Right hindlimb (tissue), 1 donor: ENCODE results near the gene FOXN3.
A peak's percentile ranks its signal among the peaks of the same experiment; 100 is the strongest.

Experiments
- DNase-seq: peaks from one replicate; pipeline ENCODE4 v3.0.0-alpha.2; 2018

FOXN3 gene

DNA sequence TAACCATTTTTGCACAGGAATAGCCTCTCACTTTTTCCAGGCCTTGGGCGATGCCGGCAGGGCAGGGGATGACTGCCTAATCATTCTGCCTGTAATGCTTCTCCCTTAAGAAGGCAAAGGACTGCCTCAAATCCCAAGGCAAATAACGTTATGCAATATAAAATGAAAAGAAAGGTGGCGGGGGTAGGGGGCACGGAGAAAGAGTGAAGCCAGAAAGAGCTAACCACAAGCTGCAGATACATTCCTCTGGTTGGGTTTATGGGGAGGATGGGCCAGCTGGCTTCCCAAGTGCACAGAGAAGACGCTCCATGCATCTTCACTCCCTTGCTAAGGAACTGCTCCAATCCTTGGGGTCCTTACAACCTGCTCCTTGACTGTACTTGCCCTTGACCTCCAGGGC is 229.5 kb downstream of the FOXN3 start:
- DNase-seq: no peak

DNA sequence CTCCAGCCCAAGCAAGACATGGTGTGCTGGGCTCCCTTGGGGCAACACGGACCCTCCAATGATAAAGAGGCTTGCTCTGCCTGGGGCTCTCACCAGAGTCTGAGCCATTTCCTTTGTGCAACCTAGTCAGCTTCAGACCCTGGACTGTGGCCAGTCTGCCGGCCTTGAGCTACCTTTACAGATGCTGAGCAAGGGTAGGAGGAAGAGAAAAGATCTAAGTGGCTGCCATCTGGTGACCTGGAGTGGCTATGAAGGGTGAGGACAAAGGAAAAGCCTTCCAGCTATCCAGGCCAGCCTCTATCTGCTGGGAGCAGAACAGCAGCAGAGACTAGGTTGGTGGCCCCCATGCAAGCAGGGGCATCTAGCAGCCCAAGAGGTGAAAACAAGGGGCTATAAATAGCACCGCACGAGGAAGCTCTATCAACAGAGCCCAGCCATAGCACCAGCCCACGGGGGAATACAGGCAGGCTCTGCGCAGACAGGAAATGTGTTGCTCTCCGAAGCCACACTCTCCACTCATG is 230.1 kb downstream of the FOXN3 start:
- DNase-seq: no peak

DNA sequence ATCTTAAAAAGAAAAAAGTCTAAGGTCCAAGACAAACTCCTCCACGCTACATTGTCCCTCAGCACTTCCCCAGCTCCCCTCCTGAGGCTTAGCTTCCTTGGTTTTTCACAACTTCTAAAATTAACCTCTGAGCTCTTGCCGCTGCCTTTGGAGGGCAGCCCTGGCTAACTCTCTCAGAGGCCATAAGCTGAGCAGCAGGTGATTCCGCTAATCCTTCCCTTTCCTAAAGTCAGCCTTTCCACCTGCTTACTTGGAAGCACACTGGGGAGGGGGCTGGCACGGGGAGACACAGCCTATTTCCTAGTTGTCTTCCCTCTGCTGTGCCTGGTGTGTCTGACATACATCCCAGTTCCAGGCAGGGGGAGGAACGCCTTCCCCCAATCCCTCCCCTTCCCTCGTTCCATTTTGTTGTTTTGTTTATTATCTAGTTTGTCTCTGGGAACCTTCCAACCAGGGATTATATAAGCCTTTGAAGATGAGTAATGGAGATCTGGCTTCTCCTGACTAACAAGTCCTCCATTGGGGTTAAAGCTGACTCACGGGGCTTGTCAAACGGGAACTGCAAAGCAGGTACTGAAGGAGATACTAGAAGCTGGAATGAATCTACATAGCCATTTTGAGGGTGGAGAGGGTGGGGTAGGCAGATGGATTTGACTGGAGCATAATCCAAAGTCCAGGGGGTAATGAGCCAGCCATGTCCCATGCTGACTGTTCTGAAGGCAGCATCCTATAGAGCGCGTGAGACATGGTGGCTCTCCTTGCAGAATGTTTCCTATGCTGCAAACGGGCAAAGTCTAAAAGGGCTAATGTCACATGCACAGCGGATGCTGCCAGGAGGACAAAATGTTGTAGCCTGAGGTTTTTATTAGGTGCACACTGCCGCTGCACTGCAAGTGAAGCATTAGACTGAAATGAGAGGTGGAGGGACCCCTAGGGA is 230.8 kb downstream of the FOXN3 start:
- no peak for DNase-seq

DNA sequence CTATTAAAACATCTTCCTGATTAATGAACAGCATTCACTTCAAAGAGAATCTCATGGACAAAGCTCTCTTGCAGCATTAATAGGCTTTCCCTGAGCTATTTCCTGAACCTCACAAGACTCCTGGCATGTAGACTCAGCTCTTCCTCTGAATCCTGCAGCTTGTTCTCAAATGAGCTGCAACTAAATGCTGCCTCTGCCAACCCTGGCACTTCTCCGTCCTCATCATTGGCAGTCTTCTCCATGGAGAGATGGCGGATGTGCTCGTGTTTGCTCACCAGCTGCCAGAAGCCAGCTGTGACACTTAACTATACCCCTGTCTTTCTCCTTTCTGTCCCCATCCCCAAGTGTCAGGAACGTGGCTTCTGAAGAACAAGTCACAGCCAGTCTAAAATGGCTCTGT is 232.1 kb downstream of the FOXN3 start:
- DNase-seq: peak; percentile 63

DNA sequence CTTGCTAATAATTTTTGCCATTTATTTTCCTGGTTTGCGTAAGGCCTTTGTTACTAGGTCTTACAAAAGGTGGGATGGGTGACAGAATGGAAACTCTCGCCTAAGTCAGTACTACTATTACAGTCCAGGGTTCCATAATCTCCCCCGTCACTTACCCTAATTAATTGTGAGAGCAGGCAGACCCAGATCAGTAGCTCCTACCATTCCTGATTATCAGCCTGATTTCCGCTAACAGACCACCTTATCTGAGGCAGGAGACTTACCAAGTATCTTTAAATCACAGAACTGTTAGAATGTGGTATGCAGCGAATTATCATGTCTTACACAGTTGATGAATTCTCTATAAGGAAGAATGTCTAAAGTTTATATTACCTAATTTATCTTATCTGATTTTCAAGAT is 234.7 kb downstream of the FOXN3 start:
- no peak for DNase-seq

DNA sequence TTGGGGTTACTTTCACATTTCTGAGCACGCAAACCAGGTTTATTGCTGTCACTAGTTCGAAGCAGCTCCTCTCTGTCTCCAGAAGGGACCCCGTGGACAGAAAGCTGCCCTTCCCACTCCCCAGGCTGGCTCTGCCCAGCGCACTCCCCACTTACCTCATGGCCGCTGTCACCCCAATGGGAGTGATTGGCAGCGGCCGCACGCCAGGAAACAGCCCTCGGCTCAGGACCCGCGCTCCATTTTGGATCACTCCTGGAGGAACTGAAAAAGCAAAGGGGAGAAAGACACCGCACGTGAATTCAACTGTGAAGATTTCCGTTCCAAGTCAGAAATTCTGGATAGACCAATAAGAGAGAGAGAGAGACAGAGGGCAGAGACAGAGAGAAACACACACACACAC is 236.5 kb downstream of the FOXN3 start:
- no peak for DNase-seq

DNA sequence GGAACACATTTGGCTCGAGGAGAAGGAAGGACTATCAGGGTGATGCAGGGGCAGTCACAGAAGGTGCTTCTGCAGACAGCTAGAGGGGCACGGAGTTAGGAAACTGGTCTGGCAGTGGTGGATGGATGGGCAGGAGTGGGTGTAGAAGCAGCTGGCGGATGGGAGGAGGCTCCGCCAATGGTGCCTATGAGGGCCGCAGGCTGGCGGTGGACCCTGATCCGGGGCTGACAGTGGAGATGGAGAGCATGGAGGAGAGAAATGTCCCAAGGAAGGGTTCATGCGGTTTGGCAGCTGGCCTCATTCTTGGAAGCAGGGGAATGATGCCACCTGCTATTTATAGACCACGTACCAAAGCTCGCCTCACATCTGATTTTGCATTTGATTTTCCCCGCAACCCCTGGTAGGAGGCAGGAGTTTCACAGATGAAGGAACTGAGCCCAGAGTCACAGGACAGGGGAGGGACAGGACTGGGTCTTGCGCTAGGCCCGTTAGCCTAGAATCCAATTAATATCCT is 237.1 kb downstream of the FOXN3 start:
- DNase-seq: no peak

DNA sequence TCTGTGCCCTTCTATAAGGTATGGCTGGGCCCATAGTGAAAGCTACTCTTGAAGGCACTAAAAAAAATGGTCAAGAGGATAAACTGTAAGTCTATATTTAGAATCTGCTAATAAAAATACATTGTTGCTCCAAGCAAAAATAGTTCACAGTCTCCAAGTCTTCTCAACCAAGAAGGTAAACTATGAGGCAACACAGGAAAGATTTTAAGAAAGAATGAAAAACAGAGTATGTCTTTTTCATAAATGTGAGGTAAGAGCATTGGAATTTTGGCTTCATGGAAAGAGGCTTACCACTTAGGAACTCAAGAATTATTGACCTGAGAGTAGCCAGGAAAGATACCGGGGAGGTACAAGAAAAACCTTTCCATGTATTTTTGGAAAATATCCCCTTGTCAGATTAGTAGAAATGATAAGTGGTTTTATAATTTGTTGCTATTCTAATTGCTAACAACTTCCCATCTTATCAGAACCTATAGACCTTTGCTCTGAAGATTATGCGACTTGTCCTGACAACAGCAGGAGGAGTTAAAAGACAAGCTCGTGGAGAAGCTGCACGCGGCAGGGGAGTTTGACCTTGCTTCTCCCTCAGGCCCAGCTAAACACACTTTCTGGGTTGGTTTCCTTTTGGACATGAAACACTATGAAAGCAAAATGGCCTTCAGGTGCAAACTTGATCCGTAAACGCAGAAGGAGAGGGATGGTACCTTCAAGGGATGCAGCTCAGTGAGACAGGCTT is 238.1 kb downstream of the FOXN3 start:
- no peak for DNase-seq

DNA sequence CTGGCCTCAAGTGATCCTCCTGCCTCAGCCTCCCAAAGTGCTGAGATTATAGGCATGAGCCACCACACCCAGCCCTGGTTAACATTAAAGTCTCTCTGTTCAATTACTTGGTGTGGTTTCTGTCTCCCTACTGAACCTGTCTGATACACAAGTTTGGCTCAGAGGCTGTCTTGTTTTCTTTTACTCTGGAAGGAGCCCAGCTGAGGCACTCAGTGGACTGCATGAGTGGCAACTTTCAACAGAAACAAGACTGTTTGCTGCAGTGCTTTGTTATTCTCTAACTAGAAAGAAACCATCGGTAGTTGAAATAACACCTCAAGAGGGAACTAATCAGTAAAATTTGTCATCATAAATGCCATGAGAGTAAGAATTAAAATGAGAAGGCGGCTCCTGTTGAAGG is 238.7 kb downstream of the FOXN3 start:
- DNase-seq: no peak

DNA sequence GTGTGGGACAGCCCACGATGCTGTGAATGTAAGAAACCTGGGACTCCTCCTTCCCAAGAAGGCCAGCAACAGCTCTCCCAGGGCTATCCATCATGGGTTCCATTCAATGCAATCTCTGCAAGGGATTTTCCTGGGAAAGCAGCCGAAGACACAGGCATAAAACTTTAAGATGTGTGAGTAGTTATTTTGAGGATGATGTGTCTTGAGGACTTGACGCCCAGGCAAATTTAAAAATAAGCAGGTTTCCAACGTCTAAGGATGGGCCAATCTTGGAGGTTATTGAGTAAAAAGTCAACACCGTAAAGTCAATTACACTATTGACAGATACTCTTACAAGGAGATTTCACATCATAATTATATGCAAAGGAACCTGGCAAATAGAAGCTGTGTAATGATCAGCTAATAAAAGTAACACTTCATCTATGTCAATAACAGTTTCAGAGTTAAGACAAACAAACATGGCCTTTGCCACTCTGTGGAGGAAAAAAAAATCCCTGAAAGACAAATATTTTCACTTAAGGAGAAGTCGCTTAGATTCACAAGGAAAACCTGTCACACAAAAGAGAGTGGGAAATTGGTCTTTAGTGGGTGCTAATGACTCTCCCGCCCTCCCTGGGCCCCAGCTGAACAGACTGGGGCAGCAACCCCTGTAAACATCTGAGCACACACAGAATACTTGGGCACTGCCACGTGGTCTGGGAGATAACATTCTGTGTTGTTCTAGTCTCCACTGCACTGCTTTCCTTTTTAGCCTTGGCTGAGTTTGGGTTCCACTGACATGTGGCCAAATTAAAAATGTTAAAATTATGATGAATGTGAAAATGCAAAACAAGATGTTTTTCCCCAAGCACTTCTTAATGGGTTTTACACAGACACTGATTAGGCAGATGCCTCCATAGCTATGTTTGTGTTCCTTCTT is 240.9 kb downstream of the FOXN3 start:
- no peak for DNase-seq

DNA sequence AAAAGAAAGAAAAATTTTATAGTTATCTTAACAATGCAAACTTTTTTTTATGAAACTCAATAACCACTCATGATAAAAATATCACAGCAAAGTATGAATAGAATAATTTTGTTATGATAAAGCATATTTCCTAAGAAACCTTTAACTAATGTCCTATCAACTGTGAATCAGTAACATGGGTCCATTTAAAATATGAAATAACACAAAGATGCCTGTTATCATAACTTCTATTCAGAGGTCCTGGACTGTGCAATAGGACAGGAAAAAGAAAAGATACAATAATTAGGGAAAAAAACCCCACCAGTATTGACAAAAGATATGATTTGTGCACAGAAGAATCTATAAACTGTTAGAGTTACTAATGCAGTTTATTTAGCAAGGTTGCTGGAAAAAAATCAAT is 245.4 kb downstream of the FOXN3 start:
- no peak for DNase-seq

DNA sequence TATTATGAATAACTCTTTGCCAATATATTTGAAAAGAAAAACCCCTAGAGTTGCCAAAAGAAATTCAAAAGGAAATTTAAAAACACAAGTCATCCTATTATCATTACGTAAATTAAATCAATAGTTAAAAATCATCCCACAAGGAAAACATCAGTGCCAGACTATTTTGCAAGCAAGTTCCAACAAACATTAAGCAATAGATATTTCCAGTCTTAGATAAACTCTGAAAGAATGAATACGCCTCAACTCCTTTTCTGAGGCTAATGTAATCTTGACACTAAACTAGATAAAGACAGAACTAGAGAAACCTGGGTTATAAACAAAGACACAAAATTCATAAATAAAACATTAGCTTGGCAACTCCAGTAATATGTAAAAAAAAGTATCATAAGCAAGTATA is 245.9 kb downstream of the FOXN3 start:
- DNase-seq: no peak

DNA sequence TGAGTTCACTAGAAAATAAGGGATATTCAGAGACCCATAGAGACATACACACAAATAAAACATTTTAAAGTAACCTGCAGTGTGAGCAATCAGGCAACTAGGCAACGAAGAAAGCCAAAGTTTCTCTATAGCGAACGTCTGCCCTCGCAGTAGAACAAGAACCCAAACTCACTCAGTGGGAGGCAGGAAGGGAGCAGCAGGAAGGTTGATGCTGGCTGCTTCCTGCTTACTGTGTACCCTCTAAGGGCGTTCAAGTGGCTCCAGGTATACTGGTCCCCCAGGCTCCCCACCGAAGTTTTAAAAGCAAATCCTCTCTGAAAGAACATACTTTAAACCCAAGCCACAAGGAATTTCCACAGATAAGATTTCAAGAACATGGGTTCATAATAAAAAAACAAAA is 249.3 kb downstream of the FOXN3 start:
- DNase-seq: no peak

DNA sequence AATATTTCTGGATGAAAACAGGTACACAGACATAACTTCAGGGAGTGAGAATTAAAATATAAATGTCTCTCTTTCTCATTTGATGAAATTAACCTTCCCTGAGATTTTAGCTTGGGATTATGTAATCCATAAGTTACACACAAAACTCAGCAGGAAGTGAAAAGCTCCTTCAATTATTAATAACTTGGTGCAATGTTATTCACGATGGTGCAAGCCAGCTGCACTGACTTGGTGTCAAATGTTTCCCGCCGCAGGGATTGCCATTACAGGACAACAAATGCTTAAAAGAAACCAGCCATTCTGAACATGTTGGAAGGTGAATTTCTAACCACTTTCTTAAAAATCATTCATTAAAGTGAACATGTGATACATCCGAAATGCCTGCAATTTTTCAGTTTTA is 250.4 kb downstream of the FOXN3 start:
- no peak for DNase-seq

DNA sequence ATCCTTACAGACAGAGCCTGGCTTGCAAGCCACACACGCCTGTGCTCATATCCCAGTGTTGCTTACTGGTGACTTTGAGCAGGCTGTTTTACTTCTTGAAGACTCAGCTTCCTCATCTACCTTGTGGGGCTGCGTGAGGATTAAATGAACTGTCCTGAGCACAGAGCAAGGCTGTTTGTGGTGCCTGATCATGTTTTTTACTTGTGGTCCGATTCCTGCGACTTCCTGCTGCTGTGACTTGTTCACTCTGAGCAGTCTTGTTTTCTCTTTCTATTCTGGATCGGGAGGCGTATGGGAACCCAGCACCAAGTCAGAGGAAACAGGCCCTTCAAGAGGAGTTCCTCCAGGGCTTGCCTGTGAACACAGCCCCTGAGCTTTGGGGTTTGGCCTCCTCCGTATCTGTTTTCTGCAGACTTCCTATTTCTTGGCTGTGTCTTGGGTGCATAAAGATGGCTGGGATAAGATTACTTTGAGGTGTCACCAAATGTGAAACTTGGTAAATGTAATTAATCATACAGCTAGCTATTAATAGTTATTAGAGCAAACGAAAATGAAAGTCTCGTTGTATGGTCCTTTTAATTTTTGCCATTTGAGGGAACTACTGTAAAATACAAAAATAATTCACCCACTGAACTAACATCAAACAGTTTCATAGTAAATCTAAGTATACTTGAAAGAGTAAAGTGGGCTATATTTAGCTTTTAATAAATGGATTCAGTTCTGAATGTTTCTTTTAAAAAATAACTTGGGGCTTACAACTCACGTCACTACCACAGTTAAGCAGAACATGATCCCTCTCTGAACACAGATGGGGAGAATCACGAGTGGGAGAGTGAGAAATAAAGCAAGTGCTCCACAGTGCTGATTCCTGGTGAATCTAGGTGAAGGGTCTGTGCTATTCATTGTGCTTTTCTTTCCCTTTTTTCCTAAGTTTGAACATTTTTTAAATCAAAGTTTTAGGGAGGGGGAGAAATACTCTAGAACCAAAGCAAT is 251.5 kb downstream of the FOXN3 start:
- no peak for DNase-seq

DNA sequence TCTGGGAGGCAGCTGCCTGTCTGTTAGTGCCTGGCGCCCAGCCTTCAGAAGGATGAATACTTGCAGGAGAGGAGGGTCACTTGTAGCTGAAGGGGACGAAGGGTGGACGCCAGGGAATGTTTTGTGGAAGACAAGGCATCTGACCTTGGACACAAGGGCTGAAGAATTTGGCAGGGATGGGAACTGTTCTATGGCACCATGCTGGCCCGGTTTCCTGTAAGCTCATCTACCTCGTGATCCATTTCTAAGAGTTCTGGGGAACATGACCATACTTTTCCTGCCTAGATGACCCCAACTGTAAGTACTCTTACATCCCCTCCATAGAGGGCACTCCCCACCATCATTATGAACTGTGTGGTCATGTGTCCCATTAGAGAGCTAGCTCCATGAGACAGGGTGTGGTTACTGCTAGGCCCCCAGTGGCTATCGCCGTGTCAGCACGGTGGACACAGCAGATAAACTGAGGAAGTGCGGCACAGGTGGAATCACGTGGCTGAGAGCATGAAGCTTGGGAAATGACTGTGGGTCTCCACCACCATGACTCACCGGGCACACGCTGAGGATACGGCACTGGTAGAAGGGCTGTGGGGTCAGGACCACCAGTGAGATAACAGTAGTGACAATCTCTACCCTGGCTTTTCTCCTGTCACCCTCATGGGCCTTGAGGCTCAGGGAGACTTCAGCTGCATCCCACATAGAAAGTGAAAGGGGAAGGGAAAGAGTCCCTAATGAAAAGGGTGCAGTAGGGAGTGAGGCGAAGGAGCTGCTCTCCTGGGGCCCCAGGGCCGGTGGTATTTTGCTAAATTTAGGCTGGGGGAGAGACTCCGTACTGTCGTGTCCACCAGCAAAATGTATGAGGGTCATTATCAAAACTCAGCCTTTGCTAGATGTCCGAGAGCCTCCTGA is 252.6 kb downstream of the FOXN3 start:
- DNase-seq: no peak

DNA sequence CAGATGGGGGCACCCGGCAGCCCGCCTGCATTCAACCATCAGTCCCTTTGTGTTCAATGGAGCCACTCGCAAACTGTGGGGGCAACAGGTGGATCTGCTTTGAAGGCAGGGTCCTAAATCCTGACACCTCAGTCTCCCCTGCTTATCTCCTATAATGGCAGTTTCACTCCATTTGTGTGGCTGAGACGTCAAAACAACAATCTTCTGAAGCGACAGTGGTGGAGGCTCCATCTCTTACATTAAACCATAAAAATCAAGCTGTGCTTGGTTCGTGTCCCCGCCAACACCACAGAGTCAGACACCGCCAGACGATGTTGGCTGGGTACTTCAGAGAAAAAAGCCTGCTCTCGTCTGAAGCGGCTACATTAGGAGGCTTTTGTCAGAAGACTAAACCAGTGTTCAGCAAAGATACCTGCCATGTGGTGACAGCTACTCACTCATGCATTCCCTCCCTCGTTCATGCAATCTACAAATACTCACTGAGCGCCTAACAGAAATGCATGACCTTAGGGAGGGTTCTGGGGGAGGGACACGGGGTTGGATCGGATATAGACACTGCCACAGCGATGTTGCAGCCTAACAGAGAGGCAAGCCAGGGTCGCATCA is 253.9 kb downstream of the FOXN3 start:
- DNase-seq: no peak

DNA sequence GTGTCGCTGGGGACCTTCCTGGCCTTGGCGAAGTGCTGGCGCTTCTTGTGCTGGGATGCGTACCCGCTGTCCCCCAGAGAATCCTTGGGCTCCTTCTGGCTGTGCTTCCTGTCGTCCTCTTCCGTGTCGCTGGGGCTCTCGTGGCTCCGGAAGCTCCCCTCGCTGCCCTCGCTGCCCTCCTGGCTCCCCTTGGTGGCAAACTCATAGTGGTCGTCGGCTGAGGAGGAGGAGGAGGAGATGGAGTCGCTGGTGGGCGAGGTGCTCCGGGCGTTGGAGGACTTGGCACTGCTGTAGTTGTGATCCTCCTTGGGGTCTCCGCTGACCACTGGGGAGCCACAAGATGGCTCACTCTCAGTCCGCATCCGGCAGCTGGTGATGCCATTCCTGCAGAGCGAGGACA is 254.4 kb downstream of the FOXN3 start:
- DNase-seq: no peak

DNA sequence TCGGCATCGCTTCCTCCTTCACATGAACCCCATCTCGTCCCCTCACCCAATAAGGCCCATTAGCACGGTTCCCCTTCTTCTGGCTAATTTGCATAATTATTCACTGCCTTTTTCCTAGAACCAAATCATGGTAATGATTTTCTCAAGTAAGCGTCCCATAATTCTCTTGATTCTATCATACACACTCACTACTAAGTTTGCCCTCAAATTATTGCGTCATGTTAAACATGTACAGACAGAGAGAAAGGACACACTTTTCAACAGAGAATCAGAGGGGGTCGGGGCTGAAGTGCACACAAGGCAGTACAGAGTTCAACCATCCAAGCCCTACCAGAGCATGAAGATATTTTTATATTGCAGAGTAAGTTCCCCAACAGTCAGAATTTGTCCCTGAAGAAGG is 256.6 kb downstream of the FOXN3 start:
- no peak for DNase-seq

DNA sequence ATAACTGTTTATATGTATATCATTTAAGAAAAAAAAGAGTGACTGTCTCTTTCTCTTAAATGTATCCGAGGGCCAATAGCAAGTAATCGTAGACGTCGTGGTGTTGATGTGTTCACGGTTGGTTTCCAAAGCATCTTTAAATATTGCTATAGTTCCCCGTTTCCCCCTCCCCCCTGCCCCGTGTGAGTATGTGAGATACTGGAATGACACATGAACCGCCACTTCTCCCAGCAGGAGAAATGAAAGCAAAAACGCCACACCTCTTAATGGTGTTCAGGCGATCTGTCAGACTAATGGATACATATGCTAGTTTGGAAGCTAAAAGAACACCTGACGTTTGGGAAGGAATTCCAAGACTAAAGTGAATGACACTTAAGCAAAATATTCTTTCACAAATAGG is 258.3 kb downstream of the FOXN3 start:
- DNase-seq: no peak
